Measurements from ENCODE around the gene MOB4.
A peak's percentile ranks its signal among the peaks of the same experiment; 100 is the strongest.

Gene MOB4

DNA sequence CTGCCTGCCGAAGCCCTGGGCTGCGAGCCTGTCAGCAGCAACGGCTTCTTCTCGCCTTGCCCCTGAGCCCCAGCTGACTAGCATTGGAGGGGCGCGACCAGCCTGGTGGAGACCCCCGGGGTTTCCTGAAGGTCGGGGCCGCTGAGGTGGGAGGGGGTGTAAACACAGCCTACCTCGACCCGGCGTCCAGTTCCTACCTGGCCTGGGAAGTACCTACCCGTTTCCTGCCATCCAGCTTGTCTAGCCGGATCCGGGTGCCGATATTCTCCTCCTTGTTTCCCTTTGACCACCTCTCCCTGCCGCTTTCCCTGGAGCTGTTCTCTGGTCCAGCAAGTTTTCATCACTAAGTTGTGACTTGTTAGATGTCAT, 511 bp downstream of the MOB4 start:
- Histone ChIP-seq H3K36me3 (ENCODE audit: insufficient read depth, low read length) (no peaks in the 10 kb centered on the region), H2AFZ (ENCODE audit: low read length) (peak overlapping the region; percentile 74), H3K9ac (ENCODE audit: low read depth, low read length, poor library complexity, severe bottlenecking) (peak overlapping the region; percentile 92), H3K4me1 (ENCODE audit: insufficient read depth, low read length, poor library complexity, severe bottlenecking) (peaks cover 40% of the 10 kb centered on the region), H3K4me3 (ENCODE audit: low read length, poor library complexity, severe bottlenecking) (peak overlapping the region; percentile 84), H3K9me2 (replicated peaks; ENCODE audit: low read depth, low read length) (no peaks in the 10 kb centered on the region), H3F3A (ENCODE audit: low read depth) (no peaks in the 10 kb centered on the region), H3K4me2 (ENCODE audit: low read depth, low read length, poor library complexity, severe bottlenecking) (peak overlapping the region; percentile 78), H3K9me3 (ENCODE audit: insufficient read depth, low read depth, low read length) (no peaks in the 10 kb centered on the region), H3K27me3 (ENCODE audit: insufficient read depth, low read length, poor library complexity, severe bottlenecking) (no peaks in the 10 kb centered on the region), H4K20me1 (ENCODE audit: insufficient read depth, low read length, poor library complexity, severe bottlenecking) (peaks cover 34% of the 10 kb centered on the region), H3K79me2 (ENCODE audit: insufficient read depth, low read length) (peaks cover 69% of the 10 kb centered on the region)
- TF ChIP-seq, protein P1, sequence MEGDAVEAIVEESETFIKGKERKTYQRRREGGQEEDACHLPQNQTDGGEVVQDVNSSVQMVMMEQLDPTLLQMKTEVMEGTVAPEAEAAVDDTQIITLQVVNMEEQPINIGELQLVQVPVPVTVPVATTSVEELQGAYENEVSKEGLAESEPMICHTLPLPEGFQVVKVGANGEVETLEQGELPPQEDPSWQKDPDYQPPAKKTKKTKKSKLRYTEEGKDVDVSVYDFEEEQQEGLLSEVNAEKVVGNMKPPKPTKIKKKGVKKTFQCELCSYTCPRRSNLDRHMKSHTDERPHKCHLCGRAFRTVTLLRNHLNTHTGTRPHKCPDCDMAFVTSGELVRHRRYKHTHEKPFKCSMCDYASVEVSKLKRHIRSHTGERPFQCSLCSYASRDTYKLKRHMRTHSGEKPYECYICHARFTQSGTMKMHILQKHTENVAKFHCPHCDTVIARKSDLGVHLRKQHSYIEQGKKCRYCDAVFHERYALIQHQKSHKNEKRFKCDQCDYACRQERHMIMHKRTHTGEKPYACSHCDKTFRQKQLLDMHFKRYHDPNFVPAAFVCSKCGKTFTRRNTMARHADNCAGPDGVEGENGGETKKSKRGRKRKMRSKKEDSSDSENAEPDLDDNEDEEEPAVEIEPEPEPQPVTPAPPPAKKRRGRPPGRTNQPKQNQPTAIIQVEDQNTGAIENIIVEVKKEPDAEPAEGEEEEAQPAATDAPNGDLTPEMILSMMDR (conservative IDR thresholded peaks at IDR 0.05; ENCODE audit: low read length) = no peak
- no peak for TF ChIP-seq EZH2phosphoT487 (IDR thresholded peaks at IDR 0.05; ENCODE audit: borderline replicate concordance)

DNA sequence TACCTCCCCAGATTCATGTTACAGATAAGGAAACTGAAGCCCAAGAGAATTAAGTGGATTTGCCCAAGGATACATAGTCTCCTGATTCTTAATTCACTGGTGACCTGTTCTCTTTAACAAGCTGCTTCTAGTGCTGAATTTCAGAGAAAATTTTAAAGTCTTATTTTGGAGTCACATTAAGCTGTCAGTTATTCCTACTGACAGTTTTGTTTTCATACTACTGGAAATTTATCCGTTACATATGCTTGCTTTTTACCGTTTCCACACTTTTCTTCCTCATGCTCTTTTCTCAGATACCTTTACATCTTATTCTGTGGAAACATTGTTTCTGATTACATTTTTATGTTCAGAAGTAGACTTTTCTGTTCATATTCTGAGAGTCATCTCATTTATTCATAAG, 1.3 kb downstream of the MOB4 start:
- H3K36me3 ChIP-seq (ENCODE audit: insufficient read depth, low read length) = no peaks in the 10 kb centered on the region
- H3F3A ChIP-seq (ENCODE audit: low read depth) = no peaks in the 10 kb centered on the region
- no peaks in the 10 kb centered on the region for H3K9me2 ChIP-seq (replicated peaks; ENCODE audit: low read depth, low read length)
- H2AFZ ChIP-seq (ENCODE audit: low read length) = no peak overlapping the region
- no peaks in the 10 kb centered on the region for H3K9me3 ChIP-seq (ENCODE audit: insufficient read depth, low read depth, low read length)
- TF ChIP-seq EZH2phosphoT487 (IDR thresholded peaks at IDR 0.05; ENCODE audit: borderline replicate concordance) = no peak
- TF ChIP-seq, protein P1 (conservative IDR thresholded peaks at IDR 0.05; ENCODE audit: low read length) = no peak
- peaks cover 37% of the 10 kb centered on the region for H4K20me1 ChIP-seq (ENCODE audit: insufficient read depth, low read length, poor library complexity, severe bottlenecking)
- H3K4me1 ChIP-seq (ENCODE audit: insufficient read depth, low read length, poor library complexity, severe bottlenecking) = peaks cover 40% of the 10 kb centered on the region
- H3K9ac ChIP-seq (ENCODE audit: low read depth, low read length, poor library complexity, severe bottlenecking) = peak overlapping the region; percentile 92
- H3K4me3 ChIP-seq (ENCODE audit: low read length, poor library complexity, severe bottlenecking) = peak overlapping the region; percentile 84
- H3K79me2 ChIP-seq (ENCODE audit: insufficient read depth, low read length) = peaks cover 76% of the 10 kb centered on the region
- H3K27me3 ChIP-seq (ENCODE audit: insufficient read depth, low read length, poor library complexity, severe bottlenecking) = no peaks in the 10 kb centered on the region
- peak overlapping the region; percentile 78 for H3K4me2 ChIP-seq (ENCODE audit: low read depth, low read length, poor library complexity, severe bottlenecking)

DNA sequence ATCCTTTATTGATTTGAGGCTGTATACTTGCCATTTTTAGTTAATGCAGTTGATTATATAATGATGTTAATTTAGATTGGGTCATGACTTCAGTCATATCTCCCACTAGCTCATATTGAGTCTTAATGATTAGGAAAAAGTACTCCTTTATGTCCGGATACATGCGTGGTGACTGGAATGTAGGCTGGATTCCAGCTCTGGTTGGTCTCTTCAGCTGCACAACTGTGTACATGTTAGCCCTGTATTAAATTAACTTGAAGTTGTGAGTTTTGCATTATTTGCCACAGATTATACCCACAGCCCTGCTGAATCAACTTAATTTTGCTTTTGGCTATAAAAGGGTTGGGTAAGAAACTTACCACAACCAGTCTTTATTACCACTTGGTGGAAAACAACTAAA, 22.5 kb downstream of the MOB4 start:
- no peaks in the 10 kb centered on the region for H3F3A ChIP-seq (ENCODE audit: low read depth)
- H3K27me3 ChIP-seq (ENCODE audit: insufficient read depth, low read length, poor library complexity, severe bottlenecking) = no peaks in the 10 kb centered on the region
- no peaks in the 10 kb centered on the region for H3K9me2 ChIP-seq (replicated peaks; ENCODE audit: low read depth, low read length)
- H4K20me1 ChIP-seq (ENCODE audit: insufficient read depth, low read length, poor library complexity, severe bottlenecking) = peaks cover 31% of the 10 kb centered on the region
- no peaks in the 10 kb centered on the region for H3K9me3 ChIP-seq (ENCODE audit: insufficient read depth, low read depth, low read length)
- no peak for TF ChIP-seq EZH2phosphoT487 (IDR thresholded peaks at IDR 0.05; ENCODE audit: borderline replicate concordance)
- TF ChIP-seq, protein P1 (conservative IDR thresholded peaks at IDR 0.05; ENCODE audit: low read length) = no peak
- H3K9ac ChIP-seq (ENCODE audit: low read depth, low read length, poor library complexity, severe bottlenecking) = no peak overlapping the region
- H2AFZ ChIP-seq (ENCODE audit: low read length) = no peak overlapping the region
- peaks cover 79% of the 10 kb centered on the region for H3K36me3 ChIP-seq (ENCODE audit: insufficient read depth, low read length)
- H3K4me3 ChIP-seq (ENCODE audit: low read length, poor library complexity, severe bottlenecking) = no peak overlapping the region
- H3K79me2 ChIP-seq (ENCODE audit: insufficient read depth, low read length) = peaks cover 69% of the 10 kb centered on the region
- H3K4me1 ChIP-seq (ENCODE audit: insufficient read depth, low read length, poor library complexity, severe bottlenecking) = peaks cover 4% of the 10 kb centered on the region
- no peak overlapping the region for H3K4me2 ChIP-seq (ENCODE audit: low read depth, low read length, poor library complexity, severe bottlenecking)

Data from Loucy (cell line).